ENCODE data around the gene MGST2. TPM values are rescaled to one million over a fixed set of nuclear protein-coding genes. Genes with fewer than 3 reads are reported as not detected.

Gene MGST2
- polyA plus RNA-seq, 3 donors: 41.7 to 221 (median 153) TPM

GRCh38 chr4:139719381-139720101 lies 53.9 kb downstream of the MGST2 start:
- DNase-seq: no peak

GRCh38 chr4:139720806-139721205 lies 55.2 kb downstream of the MGST2 start:
- no peak overlapping the region for H3K4me2 ChIP-seq (replicated peaks; ENCODE audit: extremely low read depth, low read length, poor library complexity, severe bottlenecking)
- intact Hi-C loops (cut with micrococcal nuclease): no loop called here

More at GRCh38 chr4:139719381-139720101, 53.9 kb downstream of the MGST2 start:
- H3K4me2 ChIP-seq (replicated peaks; ENCODE audit: extremely low read depth, low read length, poor library complexity, severe bottlenecking): no peak overlapping the region
- Mint-ChIP-seq H3K4me1 (no peaks in the 10 kb centered on the region), H3K27me3 (ENCODE audit: low read depth in 3 of 3) (peaks cover 0 to 2% (median 2%) of the 10 kb centered on the region in 3 donors), H3K9me3 (no peaks in the 10 kb centered on the region), H3K27ac (peak overlapping the region in 2 of 7 donors; percentile 40 to 56), H3K36me3 (peaks cover 55 to 71% of the 10 kb centered on the region in 2 donors), H3K4me3 (no peak overlapping the region)
- no peaks in the 10 kb centered on the region for H3K27me3 ChIP-seq (ENCODE audit: control insufficient read depth in 2 of 2, insufficient read depth in 2 of 2, low read length in 2 of 2)
- no peak overlapping the region for H3K27ac ChIP-seq (ENCODE audit: low read depth in 1 of 2, low read length in 2 of 2)
- intact Hi-C loops (cut with micrococcal nuclease): no loop called here
- no peaks in the 10 kb centered on the region for H3K79me2 ChIP-seq (ENCODE audit: insufficient read depth, low read length)
- H3K4me3 ChIP-seq (replicated peaks in 1 of 3; ENCODE audit: low read depth in 2 of 3, low read length in 3 of 3): no peak overlapping the region
- H4K20me1 ChIP-seq (ENCODE audit: insufficient read depth, low read length): peaks cover 7% of the 10 kb centered on the region
- peaks cover 46 to 88% of the 10 kb centered on the region in 2 donors for H3K36me3 ChIP-seq (replicated peaks in 1 of 2; ENCODE audit: control insufficient read depth in 1 of 2, insufficient read depth in 2 of 2, low read length in 2 of 2)
- no peak overlapping the region for H2AFZ ChIP-seq (ENCODE audit: insufficient read depth, low read depth, low read length, poor library complexity, severe bottlenecking)
- H3K4me1 ChIP-seq (ENCODE audit: control insufficient read depth in 1 of 2, insufficient read depth in 2 of 2, low read length in 2 of 2): no peaks in the 10 kb centered on the region
- H3K9me3 ChIP-seq (replicated peaks in 1 of 2; ENCODE audit: control insufficient read depth in 1 of 2, insufficient read depth in 1 of 2, low read length in 2 of 2): no peaks in the 10 kb centered on the region
- no peak for TF ChIP-seq CTCF (IDR thresholded peaks at IDR 0.05)
- 95% methylated on average over 13 of the region's 16 CpGs for WGBS (ENCODE audit: insufficient coverage)
- no peak overlapping the region for H3K9ac ChIP-seq (ENCODE audit: insufficient read depth, low read length, poor library complexity, severe bottlenecking)

More at GRCh38 chr4:139720806-139721205, 55.2 kb downstream of the MGST2 start:
- no peaks in the 10 kb centered on the region for H3K9me3 ChIP-seq (replicated peaks in 1 of 2; ENCODE audit: control insufficient read depth in 1 of 2, insufficient read depth in 1 of 2, low read length in 2 of 2)
- H2AFZ ChIP-seq (ENCODE audit: insufficient read depth, low read depth, low read length, poor library complexity, severe bottlenecking): no peak overlapping the region
- H3K36me3 ChIP-seq (replicated peaks in 1 of 2; ENCODE audit: control insufficient read depth in 1 of 2, insufficient read depth in 2 of 2, low read length in 2 of 2): peaks cover 57 to 89% of the 10 kb centered on the region in 2 donors
- H3K4me3 ChIP-seq (replicated peaks in 1 of 3; ENCODE audit: low read depth in 2 of 3, low read length in 3 of 3): no peak overlapping the region
- no peak overlapping the region for H3K4me3 Mint-ChIP-seq
- no peaks in the 10 kb centered on the region for H3K9me3 Mint-ChIP-seq
- no peaks in the 10 kb centered on the region for H3K27me3 ChIP-seq (ENCODE audit: control insufficient read depth in 2 of 2, insufficient read depth in 2 of 2, low read length in 2 of 2)
- H3K4me1 Mint-ChIP-seq: no peaks in the 10 kb centered on the region
- no peak overlapping the region for H3K27ac ChIP-seq (ENCODE audit: low read depth in 1 of 2, low read length in 2 of 2)
- H4K20me1 ChIP-seq (ENCODE audit: insufficient read depth, low read length): peaks cover 6% of the 10 kb centered on the region
- H3K9ac ChIP-seq (ENCODE audit: insufficient read depth, low read length, poor library complexity, severe bottlenecking): no peak overlapping the region
- peaks cover 62 to 75% of the 10 kb centered on the region in 2 donors for H3K36me3 Mint-ChIP-seq
- no peak for DNase-seq
- TF ChIP-seq CTCF (IDR thresholded peaks at IDR 0.05): no peak
- WGBS (ENCODE audit: insufficient coverage): 100% methylated on average over 2 of the region's 6 CpGs
- peaks cover 0 to 2% (median 2%) of the 10 kb centered on the region in 3 donors for H3K27me3 Mint-ChIP-seq (ENCODE audit: low read depth in 3 of 3)
- H3K27ac Mint-ChIP-seq: no peak overlapping the region
- no peaks in the 10 kb centered on the region for H3K4me1 ChIP-seq (ENCODE audit: control insufficient read depth in 1 of 2, insufficient read depth in 2 of 2, low read length in 2 of 2)
- H3K79me2 ChIP-seq (ENCODE audit: insufficient read depth, low read length): no peaks in the 10 kb centered on the region

Measured in CD14-positive monocyte (primary cell).